ENCODE measurements around the gene USPL1.

USPL1 gene

GRCh38 chr13:30702006-30702405 is 84.3 kb downstream of the USPL1 start:
- no peak for DNase-seq

GRCh38 chr13:30704596-30704995 is 86.9 kb downstream of the USPL1 start:
- no peak for DNase-seq

GRCh38 chr13:30705680-30706079 is 88.0 kb downstream of the USPL1 start:
- DNase-seq, result no peak

GRCh38 chr13:30708541-30708940 is 90.8 kb downstream of the USPL1 start:
- no peak for DNase-seq

All from NCI-H1417 treated with DMSO at 0.1 percent for 48 hours (cell line).